Endothelial cell (in vitro differentiated cells): ENCODE measurements around the gene DDX6. TPM values are rescaled to one million over a fixed set of nuclear protein-coding genes. Genes with fewer than 3 reads are reported as not detected.
"Not testable (repeated sequence)": the region's sequence is repeated elsewhere in the genome, so short reads cannot be mapped to it uniquely, and the experiment has no call there.

ENCODE experiments used
- DNase-seq: peaks from one replicate; pipeline ENCODE4 v3.0.0; 2021; ENCODE audit warnings: low spot score
- H3K27ac Mint-ChIP-seq: one replicate; pipeline ENCODE4 v1.8.0; 2021; ENCODE audit warnings: mixed read lengths, inconsistent platforms; ENCODE audit not compliant: unreplicated experiment
- H3K27me3 Mint-ChIP-seq: one replicate; pipeline ENCODE4 v1.8.0; 2021; ENCODE audit warnings: mild to moderate bottlenecking, moderate library complexity, mixed read lengths, inconsistent platforms; ENCODE audit not compliant: unreplicated experiment
- H3K36me3 Mint-ChIP-seq: one replicate; pipeline ENCODE4 v1.8.0; 2021; ENCODE audit warnings: mild to moderate bottlenecking, low read depth, mixed read lengths, inconsistent platforms; ENCODE audit not compliant: unreplicated experiment
- H3K4me1 Mint-ChIP-seq: one replicate; pipeline ENCODE4 v1.8.0; 2021; ENCODE audit warnings: mild to moderate bottlenecking, mixed read lengths, inconsistent platforms; ENCODE audit not compliant: unreplicated experiment
- H3K4me3 Mint-ChIP-seq: one replicate; pipeline ENCODE4 v1.8.0; 2021; ENCODE audit warnings: mild to moderate bottlenecking, mixed read lengths, inconsistent platforms; ENCODE audit not compliant: unreplicated experiment
- H3K9me3 Mint-ChIP-seq: one replicate; pipeline ENCODE4 v1.8.0; 2021; ENCODE audit warnings: mixed read lengths, inconsistent platforms; ENCODE audit not compliant: unreplicated experiment
- total RNA-seq: library from RNA; stranded (reverse); fragmentation: NEBNext Ultra II Directional; extraction: Animal tissue kit (Norgen Biotek cat#: 25700); gene quantifications from one replicate; pipeline ENCODE4 v1.2.1, GENCODE V29; 2021; ENCODE audit not compliant: unreplicated experiment
- TF ChIP-seq, protein P1 (sequence below): fragments of 200-600 bp; sonication (generic); IDR thresholded peaks from one replicate; pipeline ENCODE4 v1.5.0; 2021; ENCODE audit warnings: antibody characterized with exemption; ENCODE audit not compliant: unreplicated experiment

DDX6 gene
- total RNA-seq, 1 donor from 2014 or later, result 165 TPM

- Mint-ChIP-seq H3K4me1 (peaks cover 21% of the 10 kb centered on the region), H3K27ac (no peak overlapping the region), H3K9me3 (no peaks in the 10 kb centered on the region), H3K36me3 (peaks cover 16% of the 10 kb centered on the region), H3K4me3 (no peak overlapping the region), H3K27me3 (no peaks in the 10 kb centered on the region)
- no peak for DNase-seq
- TF ChIP-seq, protein P1, sequence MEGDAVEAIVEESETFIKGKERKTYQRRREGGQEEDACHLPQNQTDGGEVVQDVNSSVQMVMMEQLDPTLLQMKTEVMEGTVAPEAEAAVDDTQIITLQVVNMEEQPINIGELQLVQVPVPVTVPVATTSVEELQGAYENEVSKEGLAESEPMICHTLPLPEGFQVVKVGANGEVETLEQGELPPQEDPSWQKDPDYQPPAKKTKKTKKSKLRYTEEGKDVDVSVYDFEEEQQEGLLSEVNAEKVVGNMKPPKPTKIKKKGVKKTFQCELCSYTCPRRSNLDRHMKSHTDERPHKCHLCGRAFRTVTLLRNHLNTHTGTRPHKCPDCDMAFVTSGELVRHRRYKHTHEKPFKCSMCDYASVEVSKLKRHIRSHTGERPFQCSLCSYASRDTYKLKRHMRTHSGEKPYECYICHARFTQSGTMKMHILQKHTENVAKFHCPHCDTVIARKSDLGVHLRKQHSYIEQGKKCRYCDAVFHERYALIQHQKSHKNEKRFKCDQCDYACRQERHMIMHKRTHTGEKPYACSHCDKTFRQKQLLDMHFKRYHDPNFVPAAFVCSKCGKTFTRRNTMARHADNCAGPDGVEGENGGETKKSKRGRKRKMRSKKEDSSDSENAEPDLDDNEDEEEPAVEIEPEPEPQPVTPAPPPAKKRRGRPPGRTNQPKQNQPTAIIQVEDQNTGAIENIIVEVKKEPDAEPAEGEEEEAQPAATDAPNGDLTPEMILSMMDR, result no peak
These were observed 22.3 kb downstream of the DDX6 start for GRCh38 chr11:118768690-118769089.

- Mint-ChIP-seq H3K36me3 (peaks cover 15% of the 10 kb centered on the region), H3K4me3 (no peak overlapping the region), H3K9me3 (no peaks in the 10 kb centered on the region), H3K4me1 (peaks cover 2% of the 10 kb centered on the region), H3K27me3 (no peaks in the 10 kb centered on the region), H3K27ac (no peak overlapping the region)
- TF ChIP-seq, protein P1, result no peak
- DNase-seq, result no peak
These were observed 24.9 kb downstream of the DDX6 start for GRCh38 chr11:118766035-118766434.

DNA sequence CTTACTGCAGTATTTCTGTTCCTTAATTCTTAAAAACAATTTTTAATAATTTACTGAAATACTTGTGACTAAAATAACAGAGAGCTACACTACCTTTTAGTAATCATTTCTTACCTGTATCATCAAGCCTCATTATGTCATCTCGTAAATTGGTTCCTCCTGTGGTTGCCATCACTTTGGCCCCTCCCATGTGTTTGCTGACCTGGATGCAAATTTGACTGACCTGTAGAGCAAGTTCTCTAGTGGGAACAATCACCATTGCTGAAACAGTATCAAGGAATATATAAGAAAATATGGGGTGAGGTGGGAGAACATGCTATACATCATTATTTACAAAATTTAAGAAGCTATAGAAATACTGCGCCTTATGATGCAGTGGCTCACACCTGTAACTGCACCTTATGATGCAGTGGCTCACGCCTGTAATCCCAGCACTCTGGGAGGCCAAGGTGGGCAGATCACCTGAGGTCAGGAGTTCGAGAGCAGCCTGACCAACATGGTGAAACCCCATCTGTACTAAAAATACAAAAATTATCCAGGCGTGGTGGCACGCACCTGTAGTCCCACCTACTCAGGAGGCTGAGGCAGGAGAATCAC, 25.8 kb downstream of the DDX6 start:
- H3K27me3 Mint-ChIP-seq, result not testable (repeated sequence)

DNA sequence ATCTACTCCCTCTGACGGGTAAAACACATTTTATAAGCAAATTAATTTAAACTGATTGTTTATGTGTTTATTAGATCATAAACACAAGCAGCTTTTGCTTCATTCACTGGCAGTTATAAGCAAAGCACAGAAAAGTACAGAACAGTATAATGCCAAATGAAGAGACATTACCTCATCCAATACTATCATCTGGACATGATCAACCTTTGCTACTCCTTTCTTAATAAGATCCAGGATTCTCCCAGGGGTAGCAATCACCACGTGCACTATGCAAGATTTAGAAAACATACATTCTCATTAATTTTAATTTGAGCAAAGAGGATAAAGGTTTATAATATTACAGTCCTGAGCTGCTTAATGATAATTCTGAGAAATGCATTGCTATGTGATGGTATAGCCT, 27.9 kb downstream of the DDX6 start:
- TF ChIP-seq, protein P1, result no peak
- Mint-ChIP-seq H3K9me3 (no peaks in the 10 kb centered on the region), H3K27me3 (no peaks in the 10 kb centered on the region), H3K4me1 (no peaks in the 10 kb centered on the region), H3K36me3 (peaks cover 26% of the 10 kb centered on the region), H3K27ac (no peak overlapping the region), H3K4me3 (no peak overlapping the region)
- DNase-seq, result no peak

More for the DNA sequence above, 25.8 kb downstream of the DDX6 start:
- not testable (repeated sequence) for H3K9me3 Mint-ChIP-seq, H3K4me1 Mint-ChIP-seq, H3K27ac Mint-ChIP-seq, DNase-seq, H3K4me3 Mint-ChIP-seq
- peaks cover 16% of the 10 kb centered on the region for H3K36me3 Mint-ChIP-seq

GRCh38 chr11:118761981-118762380, 29.0 kb downstream of the DDX6 start:
- H3K36me3 Mint-ChIP-seq, result peaks cover 30% of the 10 kb centered on the region
- not testable (repeated sequence) for H3K27ac Mint-ChIP-seq

DNA sequence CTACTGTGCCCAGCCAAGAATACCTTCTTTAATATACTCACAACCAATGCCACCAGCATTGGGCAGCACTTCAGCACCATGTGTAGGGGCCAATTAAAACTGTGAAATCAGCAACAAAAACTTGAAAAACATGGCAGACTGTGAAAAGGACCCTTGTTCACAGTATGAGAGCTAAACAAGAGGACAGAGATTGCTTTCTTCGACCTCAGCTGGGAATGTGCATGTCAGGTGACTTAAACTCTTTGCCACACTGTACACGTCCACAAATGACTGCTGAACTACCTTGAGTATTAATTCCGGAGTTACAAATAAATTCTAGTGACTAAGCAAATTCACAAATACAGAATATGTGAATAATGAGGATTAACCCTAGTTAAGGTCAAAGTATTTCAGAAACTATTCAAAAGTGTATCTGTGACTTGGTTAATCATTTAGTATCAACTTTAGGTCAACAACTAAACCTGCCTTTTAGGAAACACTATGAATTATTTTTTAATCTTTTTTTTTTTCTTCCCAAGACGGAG, 33.0 kb downstream of the DDX6 start:
- peak overlapping the region; percentile 71 for H3K4me3 Mint-ChIP-seq
- H3K36me3 Mint-ChIP-seq, result peaks cover 35% of the 10 kb centered on the region
- H3K27ac Mint-ChIP-seq, result peak overlapping the region; percentile 48
- H3K4me1 Mint-ChIP-seq, result no peaks in the 10 kb centered on the region
- TF ChIP-seq, protein P1, result no peak
- H3K9me3 Mint-ChIP-seq, result no peaks in the 10 kb centered on the region
- no peak for DNase-seq
- H3K27me3 Mint-ChIP-seq, result peaks cover 2% of the 10 kb centered on the region

More at GRCh38 chr11:118761981-118762380, 29.0 kb downstream of the DDX6 start:
- DNase-seq, H3K9me3 Mint-ChIP-seq, H3K4me3 Mint-ChIP-seq, H3K27me3 Mint-ChIP-seq, H3K4me1 Mint-ChIP-seq: not testable (repeated sequence)
